Measurements from ENCODE around the gene PROSER2. TPM values are rescaled to one million over a fixed set of nuclear protein-coding genes. Genes with fewer than 3 reads are reported as not detected.
"Not testable (repeated sequence)": the region's sequence is repeated elsewhere in the genome, so short reads cannot be mapped to it uniquely, and the experiment has no call there.

PROSER2 gene
- total RNA-seq, 1 donor from 2014 or later, result 0.27 TPM

DNA sequence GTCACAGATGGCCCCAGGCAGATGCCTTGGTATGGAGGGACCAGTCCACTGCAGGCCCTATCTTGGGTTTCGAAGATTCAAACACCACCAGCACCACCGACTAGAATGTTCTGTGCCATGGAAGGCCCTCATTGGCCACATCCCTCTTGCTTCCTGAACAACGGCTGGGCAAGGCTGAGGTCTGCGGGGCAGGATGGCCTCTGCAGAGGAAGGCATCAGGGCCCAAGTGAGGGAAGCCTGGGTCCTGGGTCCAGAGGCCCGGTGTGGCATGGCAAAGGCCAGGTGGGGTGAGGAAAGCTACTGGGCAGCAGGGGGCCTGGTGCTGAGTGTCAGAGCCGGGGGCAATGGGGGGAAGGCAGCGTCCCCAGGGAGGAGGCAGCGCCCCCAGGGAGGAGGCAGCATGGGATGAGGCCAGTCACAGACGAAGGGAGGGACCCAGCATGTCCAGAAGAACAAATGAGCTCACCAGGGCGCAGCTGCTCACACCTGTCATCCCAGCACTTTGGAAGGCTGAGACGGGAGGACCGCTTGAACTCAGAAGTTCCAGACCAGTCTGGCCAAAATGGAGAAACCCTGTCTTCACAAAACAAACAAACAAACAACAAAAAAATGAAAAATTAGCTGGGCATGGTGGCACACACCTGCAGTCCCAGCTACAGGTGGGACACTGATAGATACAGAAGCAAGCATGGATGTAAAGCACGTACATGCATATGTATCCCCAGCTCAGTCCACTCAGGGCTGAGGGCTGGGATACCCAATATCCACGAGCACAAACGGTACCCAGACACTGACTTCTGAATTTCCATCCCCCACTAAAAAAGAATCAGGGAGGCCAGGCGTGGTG is 64.4 kb downstream of the PROSER2 start:
- DNase-seq (no peak), ATAC-seq (ENCODE audit: low read depth) (no peak)
- Mint-ChIP-seq H3K4me1 (peaks cover 12% of the 10 kb centered on the region), H3K4me3 (no peak overlapping the region), H3K27ac (no peak overlapping the region), H3K9me3 (no peaks in the 10 kb centered on the region), H3K27me3 (no peaks in the 10 kb centered on the region), H3K36me3 (ENCODE audit: low read depth) (no peaks in the 10 kb centered on the region)
- POLR2A ChIA-PET, result no interaction called here
- TF ChIP-seq, protein P1, sequence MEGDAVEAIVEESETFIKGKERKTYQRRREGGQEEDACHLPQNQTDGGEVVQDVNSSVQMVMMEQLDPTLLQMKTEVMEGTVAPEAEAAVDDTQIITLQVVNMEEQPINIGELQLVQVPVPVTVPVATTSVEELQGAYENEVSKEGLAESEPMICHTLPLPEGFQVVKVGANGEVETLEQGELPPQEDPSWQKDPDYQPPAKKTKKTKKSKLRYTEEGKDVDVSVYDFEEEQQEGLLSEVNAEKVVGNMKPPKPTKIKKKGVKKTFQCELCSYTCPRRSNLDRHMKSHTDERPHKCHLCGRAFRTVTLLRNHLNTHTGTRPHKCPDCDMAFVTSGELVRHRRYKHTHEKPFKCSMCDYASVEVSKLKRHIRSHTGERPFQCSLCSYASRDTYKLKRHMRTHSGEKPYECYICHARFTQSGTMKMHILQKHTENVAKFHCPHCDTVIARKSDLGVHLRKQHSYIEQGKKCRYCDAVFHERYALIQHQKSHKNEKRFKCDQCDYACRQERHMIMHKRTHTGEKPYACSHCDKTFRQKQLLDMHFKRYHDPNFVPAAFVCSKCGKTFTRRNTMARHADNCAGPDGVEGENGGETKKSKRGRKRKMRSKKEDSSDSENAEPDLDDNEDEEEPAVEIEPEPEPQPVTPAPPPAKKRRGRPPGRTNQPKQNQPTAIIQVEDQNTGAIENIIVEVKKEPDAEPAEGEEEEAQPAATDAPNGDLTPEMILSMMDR (IDR thresholded peaks at IDR 0.05), result no peak
- intact Hi-C loops (cut with micrococcal nuclease), result no loop called here
- CTCF ChIA-PET, result no interaction called here

DNA sequence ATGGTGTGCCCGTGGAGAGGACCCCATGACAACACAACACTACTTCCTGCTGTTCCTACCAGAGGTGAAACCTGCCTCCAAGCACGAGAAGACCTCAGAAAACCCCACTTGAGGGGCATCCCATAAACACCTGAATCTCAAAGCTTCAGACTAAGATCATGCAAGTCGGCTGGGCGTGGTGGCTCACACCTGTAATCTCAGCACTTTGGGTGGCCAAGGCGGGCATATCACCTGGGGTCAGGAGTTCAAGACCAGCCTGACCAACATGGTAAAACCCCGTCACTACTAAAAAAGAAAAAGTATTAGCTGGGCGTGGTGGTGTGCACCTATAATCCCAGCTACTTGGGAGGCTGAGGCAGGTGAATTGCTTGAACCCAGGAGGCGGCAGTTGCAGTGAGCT is 66.1 kb downstream of the PROSER2 start:
- peaks cover 12% of the 10 kb centered on the region for H3K4me1 Mint-ChIP-seq
- H3K27me3 Mint-ChIP-seq; POLR2A ChIA-PET; DNase-seq; H3K27ac Mint-ChIP-seq; CTCF ChIA-PET; ATAC-seq (ENCODE audit: low read depth); H3K36me3 Mint-ChIP-seq (ENCODE audit: low read depth); intact Hi-C loops (cut with micrococcal nuclease); H3K9me3 Mint-ChIP-seq; H3K4me3 Mint-ChIP-seq: not testable (repeated sequence)

DNA sequence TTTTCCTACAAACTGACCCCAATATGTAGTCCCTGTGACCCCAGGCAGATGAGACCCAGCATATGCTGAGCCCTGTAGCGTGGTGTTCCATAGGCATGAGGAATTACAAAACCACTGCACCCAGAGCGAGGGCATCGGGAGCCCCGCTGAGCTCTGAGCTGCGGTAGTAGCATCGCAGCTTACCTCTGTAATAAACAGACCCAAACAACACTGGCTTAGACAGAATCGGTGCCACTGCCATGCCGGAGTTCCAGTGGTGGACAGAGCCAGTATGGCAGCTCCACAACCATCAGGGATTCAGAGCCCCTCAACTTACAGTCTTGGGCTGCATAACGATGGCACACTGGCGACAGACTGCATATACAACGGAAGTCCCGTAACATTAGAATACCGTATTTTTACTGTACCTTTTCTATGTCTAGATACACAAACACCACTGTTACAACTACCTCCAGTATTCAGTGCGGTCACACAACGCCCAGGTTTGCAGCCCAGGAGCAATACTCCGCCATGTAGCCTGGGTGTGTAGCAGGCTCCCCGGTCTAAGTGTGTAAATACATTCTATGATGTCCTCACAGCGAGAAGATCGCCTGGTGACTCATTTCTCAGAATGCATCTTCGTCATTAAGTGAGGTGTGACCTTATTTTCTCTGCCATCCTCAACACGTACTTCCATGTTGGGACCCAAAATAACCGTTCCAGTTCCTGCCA is 68.8 kb downstream of the PROSER2 start:
- Mint-ChIP-seq H3K4me3 (no peak overlapping the region), H3K27ac (no peak overlapping the region), H3K36me3 (ENCODE audit: low read depth) (no peaks in the 10 kb centered on the region), H3K4me1 (peaks cover 3% of the 10 kb centered on the region), H3K27me3 (no peaks in the 10 kb centered on the region), H3K9me3 (no peaks in the 10 kb centered on the region)
- no peak for ATAC-seq (ENCODE audit: low read depth)
- intact Hi-C loops (cut with micrococcal nuclease), result no loop called here
- DNase-seq, result no peak
- ChIA-PET POLR2A (no interaction called here), CTCF (no interaction called here)
- TF ChIP-seq, protein P1 (IDR thresholded peaks at IDR 0.05), result no peak

DNA sequence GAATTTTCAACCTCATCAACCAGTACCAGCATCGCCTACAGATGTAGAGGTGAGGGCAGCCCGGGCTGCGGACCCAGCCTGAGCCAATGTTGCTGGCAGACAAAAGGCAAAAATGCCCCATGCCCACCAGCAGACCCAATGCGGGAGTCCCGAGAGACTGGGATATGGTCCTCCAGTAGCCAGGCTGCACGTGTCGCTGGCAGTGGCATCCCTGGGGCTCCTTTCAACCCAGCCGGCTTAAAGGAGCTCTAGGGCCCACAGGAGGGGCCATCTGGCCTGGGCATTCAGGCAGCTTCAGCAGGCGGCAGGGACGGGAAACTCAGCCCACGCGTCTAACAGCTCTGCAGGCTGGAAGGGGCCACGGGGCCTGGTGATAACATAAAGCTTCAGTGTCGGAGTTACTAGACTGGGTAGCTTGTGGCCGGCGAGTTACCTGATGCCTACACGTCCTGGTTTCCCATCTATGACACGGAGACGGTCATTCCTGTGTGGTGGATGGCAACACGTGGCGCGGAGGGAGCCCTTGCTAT is 70.7 kb downstream of the PROSER2 start:
- no peaks in the 10 kb centered on the region for H3K27me3 Mint-ChIP-seq
- ATAC-seq (ENCODE audit: low read depth), result no peak

DNA sequence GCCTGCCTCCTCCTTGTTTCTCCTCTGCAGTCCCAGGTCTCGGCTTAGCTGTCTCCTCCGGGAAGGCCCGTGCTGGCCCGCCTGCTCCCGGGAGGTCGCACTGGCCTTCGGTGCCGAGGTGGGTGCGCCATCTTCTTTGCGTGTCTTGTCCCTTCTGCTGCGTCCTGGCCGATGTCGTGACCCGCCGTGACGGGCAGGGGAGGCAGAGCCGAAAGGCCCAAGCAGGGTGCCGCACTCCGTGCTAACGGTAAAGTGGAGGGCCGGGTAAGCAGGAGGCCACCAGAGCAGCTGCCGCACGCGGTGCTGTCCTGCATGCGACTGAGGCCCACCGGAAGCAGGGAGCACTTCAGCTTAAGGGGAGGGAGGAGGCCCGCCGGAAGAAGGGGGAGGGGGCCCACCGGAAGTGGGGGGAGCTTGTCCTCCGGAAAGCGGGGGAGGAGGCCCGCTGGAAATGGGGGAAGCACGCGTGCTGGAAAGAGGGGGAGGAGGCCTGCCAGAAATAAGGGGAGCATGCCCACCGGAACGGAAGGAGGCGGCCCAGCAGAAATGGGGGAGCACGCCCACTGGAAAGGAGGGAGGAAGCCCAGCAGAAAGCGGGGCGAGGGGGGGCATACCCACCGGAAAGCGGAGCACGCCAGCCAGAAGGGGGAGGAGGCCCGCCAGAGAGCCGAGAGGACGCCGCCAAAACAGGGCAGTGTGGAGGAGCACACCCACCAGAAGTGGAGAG is 71.4 kb downstream of the PROSER2 start:
- intact Hi-C loops (cut with micrococcal nuclease), result no loop called here
- no peak for ATAC-seq (ENCODE audit: low read depth)
- ChIA-PET CTCF (no interaction called here), POLR2A (no interaction called here)
- Mint-ChIP-seq H3K27ac (no peak overlapping the region), H3K4me3 (no peak overlapping the region), H3K4me1 (no peaks in the 10 kb centered on the region), H3K9me3 (no peaks in the 10 kb centered on the region), H3K36me3 (ENCODE audit: low read depth) (no peaks in the 10 kb centered on the region), H3K27me3 (no peaks in the 10 kb centered on the region)
- DNase-seq, result no peak
- TF ChIP-seq, protein P1 (IDR thresholded peaks at IDR 0.05), result no peak

More for the DNA sequence above, 70.7 kb downstream of the PROSER2 start:
- H3K4me3 Mint-ChIP-seq, result no peak overlapping the region
- POLR2A ChIA-PET, result no interaction called here
- H3K27ac Mint-ChIP-seq, result no peak overlapping the region
- no peaks in the 10 kb centered on the region for H3K9me3 Mint-ChIP-seq
- CTCF ChIA-PET, result no interaction called here
- intact Hi-C loops (cut with micrococcal nuclease), result no loop called here
- H3K36me3 Mint-ChIP-seq (ENCODE audit: low read depth), result no peaks in the 10 kb centered on the region
- no peak for DNase-seq
- TF ChIP-seq, protein P1 (IDR thresholded peaks at IDR 0.05), result no peak
- no peaks in the 10 kb centered on the region for H3K4me1 Mint-ChIP-seq
